OCI-M1 (cell line): ENCODE data around the gene SPPL2A.
"Not testable (repeated sequence)": the region's sequence is repeated elsewhere in the genome, so short reads cannot be mapped to it uniquely, and the experiment has no call there.

ENCODE experiments used
- DNase-seq: peaks from one replicate; lab custom pipeline; 2025; lab: John Stamatoyannopoulos, UW

The SPPL2A gene, protein sequence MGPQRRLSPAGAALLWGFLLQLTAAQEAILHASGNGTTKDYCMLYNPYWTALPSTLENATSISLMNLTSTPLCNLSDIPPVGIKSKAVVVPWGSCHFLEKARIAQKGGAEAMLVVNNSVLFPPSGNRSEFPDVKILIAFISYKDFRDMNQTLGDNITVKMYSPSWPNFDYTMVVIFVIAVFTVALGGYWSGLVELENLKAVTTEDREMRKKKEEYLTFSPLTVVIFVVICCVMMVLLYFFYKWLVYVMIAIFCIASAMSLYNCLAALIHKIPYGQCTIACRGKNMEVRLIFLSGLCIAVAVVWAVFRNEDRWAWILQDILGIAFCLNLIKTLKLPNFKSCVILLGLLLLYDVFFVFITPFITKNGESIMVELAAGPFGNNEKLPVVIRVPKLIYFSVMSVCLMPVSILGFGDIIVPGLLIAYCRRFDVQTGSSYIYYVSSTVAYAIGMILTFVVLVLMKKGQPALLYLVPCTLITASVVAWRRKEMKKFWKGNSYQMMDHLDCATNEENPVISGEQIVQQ

DNA sequence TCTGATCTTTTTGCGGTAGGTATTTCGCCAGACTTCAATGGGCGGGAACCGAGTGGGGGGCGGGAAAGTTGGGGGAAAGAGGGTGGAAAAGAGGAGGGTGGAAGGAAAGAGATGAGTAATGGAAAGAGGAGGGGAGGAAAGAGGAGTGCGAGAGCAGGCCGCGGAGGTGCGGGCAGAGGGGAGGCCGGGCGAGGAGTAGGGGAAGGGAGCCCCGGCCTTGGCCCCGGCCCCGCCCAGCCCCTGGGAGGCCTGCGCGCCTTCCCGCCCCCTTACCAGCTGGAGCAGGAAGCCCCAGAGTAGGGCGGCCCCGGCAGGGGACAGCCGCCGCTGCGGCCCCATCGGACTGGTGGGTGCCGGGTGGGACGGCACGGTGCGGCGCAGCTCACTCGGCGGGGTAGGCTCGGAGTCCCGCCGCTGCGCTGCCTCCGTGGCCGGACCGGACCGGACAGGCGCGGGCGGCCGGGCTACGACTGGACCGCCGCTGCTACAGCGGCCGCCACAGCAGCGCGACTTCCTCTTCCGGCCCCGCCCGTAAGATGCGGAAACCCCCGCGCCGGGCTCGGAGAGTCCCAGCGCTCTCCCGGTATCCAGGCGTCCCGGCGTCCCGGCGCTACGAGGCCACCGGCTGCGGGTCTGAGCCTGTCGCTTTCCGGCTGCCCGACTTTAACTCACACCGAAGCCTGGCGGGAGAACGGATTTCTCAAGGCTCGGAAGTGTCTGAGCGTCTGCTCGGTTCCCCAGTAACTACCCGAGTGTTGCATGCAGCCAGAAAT, at the start of gene SPPL2A:
Gene SPPL2A, minus strand, starts transcription at position 512 of the 773 bp plus-strand sequence. Its CDS starts 173 bp downstream, at position 339.
- peak; percentile 90 for DNase-seq

DNA sequence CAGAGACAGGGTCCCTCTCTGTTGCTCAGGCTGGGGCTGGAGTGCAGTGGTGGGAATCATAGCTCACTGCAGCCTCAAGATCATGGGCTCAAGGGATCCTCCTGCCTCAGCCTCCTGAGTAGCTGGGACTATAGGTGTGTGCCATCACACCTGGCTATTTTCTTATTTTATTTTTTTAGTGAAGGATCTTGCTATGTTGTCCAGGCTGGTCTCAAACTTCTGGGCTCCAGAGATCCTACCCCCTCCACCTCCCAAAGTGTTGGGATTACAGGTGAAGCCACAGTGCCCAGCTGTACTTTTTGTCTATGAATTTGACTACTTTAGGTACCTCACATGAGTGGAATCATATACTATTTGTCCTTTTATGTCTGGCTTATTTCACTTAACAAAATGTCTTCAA, 49.1 kb upstream of the SPPL2A start:
- no peak for DNase-seq

DNA sequence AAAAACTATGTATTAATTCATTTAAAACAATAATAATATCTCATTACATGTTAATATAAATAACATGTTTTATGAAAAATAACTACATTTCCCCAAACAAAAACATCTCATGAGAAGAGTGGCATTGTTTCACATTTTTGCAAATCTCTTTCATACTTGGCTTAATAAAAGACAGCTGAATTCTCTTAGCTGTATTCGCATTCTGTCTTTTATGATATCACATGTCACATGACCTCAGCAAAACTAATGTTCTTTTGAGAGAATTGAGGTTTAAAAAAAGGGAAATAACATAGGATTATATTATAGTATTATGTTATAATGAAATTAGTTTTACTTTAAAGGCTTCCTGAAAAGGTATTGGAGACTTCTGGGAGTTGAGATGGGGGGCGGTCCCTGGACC, 48.4 kb upstream of the SPPL2A start:
- peak; percentile 29 for DNase-seq

DNA sequence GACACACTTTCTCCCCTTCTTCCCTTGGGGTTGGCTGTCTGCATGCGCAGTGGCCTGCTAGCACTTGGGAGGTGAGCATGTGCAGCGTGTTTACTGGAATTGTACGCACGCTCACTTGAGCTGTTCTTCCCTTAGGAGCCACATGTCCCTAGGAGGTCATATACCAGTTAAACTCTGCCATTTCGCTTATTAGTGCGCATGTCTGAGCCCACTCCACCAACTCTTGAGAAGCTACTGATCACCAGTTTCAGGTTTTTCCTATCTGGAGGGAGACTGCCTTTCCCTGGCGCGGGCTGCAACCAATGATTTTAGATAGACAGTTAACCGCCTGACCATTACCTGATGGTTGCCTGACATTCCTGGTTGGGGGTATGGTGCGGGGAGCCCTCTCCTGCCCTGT, 47.6 kb upstream of the SPPL2A start:
- DNase-seq: no peak

DNA sequence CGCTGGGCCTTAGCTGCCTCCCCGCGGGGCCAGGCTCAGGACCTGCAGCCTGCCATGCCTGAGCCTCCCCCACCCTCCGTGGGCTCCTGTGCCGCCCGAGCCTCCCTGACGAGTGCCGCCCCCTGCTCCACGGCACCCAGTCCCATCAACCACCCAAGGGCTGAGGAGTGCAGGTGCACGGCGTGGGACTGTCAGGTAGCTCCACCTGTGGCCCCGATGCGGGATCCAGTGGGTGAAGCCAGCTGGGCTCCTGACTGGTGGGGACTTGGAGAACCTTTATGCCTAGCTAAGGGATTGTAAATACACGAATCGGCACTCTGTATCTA, 46.6 kb upstream of the SPPL2A start:
- not testable (repeated sequence) for DNase-seq

DNA sequence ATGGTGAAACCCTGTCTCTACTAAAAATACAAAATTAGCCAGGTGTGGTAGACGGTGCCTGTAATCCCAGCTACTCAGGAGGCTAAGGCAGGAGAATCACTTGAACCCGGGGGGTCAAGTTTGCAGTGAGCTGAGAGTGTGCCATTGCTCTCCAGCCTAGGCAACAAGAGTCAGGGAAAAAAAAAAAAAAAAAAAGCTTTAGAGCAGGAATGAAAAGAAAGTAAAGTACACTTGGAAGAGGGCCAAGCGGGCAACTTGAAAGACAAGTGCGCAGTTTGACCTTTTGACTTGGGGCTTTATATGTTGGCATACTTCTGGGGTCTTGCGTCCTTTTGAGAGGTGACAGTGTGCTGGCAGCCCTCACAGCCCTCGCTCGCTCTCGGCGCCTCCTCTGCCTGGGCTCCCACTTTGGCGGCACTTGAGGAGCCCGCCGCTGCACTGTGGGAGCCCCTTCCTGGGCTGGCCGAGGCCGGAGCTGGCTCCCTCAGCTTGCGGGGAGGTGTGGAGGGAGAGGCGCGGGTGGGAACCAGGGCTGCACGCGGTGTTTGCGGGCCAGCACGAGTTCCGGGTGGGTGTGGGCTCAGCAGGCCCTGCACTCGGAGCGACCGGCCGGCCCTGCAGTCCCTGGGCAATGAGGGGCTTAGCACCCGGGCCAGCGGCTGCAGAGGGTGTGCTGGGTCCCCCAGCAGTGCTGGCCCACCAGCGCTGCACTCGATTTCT, 46.1 kb upstream of the SPPL2A start:
- not testable (repeated sequence) for DNase-seq

DNA sequence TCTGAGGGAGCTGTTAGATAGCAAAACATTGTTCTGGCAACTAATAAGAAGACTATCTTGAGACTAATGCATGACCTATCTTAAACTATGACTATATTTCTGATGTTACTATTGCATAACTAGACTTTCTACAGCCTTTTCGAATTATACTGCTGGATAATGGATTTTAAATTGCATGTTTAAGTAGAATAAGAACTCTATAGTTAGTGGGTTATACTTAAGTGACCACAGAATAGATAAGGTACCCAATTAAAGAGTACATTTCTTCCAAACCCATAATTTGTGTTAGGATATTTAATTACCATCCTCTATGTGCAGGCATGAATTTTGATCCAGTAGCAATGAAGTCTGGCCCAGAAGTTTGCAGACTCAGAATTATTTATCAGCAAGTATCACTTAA, 44.6 kb upstream of the SPPL2A start:
- DNase-seq: no peak

DNA sequence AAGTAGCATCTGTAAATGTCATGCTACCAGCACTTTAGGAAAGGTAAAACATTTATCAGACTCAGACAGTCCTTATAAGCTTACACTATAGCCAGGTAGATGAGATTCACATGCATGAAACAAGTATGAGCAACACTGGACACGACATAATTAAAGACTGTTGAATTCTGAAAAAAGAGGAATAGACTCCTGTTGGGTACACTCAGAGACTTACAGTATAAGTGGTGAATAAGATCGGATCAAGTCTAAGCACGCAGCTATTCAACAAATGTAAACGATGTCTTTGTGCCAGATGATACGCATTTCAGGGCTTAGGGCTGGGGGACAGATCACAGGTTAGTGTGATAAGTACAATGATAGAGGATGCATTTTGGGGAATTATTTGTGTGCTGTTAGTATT, 43.2 kb upstream of the SPPL2A start:
- DNase-seq: no peak

DNA sequence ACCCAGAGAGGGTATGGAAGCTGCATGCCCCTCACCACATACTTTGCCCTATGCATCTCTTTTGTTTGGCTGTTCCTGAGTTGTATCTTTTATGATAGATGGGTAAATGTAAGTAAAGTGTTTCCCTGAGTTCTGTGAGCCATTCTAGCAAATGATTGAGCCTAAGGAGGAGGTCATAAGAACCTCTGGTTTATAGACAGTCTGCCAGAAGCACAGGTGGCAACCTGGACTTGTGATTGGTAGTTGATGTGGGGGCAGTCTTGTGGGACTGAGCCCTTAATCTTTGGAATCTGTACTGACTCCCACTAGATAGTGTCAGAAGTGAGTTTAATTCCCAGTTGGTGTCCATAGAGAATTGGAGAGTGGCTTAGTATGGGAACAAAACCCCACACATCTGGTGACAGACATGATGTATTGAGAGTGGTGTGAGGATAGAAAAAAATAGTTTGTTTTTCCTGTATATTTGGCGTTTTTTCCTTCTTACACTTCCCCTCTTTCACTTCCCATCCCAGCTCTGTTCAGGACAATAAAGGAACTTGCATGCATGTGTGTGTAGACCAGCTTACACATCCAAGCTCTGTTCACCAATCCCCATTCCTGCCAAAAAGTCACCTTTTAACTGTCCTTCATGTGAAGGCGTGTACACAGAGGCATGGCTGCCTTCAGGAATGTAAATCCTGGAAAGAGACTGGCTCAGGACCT, 38.1 kb upstream of the SPPL2A start:
- no peak for DNase-seq

DNA sequence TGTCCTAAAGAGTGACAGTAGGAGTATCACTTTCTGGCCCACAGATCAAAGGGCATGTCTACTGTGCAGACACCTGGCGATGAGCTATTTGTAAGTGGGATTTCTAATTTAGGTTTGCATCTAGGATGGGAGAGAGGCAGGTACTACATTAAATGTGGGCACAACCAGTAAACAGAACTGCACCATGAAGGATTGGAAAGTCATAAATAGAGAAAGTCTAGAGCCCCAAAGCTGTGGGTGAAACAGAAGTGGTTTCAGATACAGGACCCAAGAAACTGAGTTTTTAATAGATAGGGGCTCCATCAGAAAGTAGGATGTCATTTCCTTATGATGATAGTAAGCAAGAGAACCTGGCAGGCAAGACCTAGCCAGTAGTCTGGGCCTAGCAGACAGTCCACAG, 35.2 kb upstream of the SPPL2A start:
- no peak for DNase-seq

DNA sequence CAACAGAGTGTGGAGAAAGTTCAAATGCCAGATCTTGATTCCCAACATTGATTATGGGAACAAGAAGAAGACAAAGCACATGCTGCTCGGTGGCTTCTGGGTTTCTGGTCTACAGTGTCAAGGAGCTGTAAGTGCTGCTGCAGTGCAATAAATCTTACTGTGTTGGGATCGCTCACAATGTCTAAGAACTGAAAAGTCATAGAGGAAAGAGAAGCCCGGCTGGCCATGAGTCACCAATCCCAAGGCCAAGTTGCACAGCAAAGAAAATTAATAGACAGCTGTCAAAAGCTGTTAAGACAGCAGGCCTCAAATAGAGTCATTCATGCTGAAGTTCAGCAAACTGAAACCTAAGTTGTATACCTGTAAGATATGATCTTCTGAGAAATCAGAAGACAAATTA, 33.2 kb upstream of the SPPL2A start:
- peak; percentile 21 for DNase-seq

DNA sequence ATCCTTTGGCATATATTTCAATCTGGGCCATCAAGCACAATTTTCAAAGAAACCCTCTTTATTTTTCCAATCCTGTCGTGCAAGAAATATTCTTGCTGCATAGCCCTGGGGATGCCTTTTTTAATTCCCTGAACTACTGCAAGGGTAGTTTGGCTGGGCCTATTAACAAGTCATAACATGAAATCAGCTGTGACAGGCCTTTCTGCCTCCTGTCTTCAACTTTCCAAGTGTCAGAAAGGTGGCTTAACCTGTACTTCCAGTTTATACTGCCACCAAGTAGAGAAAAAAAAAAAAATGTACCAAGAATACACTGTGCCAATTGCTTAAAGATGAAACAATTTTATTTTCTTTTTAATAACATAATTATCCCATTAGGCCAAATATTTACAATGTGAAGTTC, 32.4 kb upstream of the SPPL2A start:
- no peak for DNase-seq

DNA sequence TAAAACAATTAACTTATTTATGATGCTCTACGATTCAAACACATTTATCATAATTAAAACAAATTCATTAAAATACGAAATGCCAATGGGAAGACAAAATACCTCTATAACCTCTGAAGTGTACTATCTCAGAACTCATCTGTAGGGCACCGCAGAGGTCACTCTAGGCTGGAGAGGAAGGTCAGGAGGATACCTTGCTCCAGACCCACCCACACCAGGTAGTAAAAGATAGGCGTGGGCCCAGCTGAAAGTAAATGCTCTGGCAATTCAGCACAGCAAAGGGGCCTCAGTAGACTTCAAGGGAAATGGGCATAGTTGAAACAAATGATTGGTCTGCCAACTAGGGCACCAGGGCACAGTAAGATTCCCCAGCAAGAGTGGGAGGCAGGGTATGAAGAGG, 26.0 kb upstream of the SPPL2A start:
- DNase-seq: no peak

DNA sequence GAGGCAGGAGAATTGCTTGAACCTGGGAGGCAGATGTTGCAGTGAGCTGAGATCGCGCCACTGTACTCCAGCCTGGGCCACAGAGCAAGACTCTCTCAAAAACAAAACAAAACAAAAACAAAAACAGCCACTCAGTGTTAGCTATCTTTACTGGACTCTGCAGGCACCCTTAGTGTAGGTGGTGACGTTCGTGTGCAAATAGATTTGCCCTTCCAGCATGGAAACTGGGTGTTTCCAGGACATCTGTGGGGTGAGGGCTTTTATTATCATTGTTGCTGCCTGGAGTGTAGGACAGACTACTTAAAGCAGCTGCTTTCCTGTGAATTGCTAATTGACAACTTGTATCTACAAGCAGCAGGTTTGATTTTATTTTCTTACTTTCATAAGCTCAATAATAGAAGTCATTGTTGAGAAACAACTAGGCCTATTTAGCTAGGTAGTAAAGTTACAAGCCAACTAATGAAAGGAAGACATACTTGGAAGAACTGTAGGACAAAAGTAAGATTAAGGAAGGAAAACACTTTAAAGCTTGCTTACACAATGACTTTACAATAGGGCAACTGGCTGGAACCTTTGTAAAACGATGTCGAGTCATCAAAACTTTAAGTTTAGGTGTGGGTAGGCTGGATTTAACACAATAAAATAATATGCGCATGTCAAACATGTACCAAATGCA, 25.4 kb upstream of the SPPL2A start:
- no peak for DNase-seq

DNA sequence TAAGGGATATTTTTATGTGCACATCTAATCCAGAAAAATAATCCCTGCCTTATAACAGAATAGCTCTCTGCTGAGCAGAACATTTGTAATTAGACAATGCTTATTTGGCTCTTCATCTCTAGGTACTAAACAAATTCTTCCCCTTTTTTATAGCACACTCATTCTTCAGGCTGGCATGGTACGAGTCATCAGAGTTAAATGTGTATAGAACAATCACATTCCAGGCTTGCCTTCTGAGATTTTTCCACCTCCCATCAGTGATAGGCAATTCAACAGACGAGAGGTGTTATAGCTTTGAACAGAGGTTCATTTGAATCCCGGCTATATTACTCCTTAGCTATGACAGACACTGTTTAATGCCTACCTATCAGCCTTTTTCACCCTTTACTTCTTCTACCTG, 21.4 kb upstream of the SPPL2A start:
- no peak for DNase-seq

DNA sequence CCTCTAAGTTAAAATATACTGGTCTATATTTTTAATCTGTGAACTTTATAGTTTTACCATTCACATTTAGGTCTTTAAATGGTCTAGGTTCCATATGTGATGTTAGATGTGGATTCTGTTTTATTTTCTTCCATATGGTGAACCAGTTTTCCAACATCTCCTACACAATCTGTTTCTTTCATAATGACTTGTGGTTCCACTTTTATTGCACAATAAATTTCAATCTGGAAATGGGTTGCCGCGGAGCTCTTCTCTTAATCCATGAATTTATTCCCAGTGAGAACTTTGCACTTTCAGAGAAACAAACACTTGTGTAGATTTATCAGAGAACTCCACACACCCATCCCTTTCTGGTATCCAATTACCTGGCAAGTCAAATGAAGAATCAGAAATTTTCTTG, 20.9 kb upstream of the SPPL2A start:
- DNase-seq: no peak

DNA sequence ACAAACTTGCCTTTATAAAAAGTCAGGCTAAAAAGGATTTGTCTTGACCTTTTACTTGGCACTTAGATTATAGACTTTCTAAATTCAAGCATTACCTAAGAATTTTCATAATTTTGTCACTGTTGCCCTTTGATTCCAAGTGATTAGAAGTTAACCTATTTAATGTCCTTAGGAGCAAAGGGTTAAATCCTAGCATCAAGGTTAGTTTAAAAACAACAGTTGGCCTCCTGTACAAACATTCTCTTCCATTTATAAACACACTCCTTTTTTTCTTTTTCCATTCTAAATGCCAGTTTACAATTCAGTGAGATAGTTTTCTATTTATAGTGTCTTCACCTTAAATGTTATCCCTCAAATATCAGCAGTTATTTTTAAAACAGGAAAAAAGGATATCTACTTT, 18.4 kb upstream of the SPPL2A start:
- DNase-seq: no peak

DNA sequence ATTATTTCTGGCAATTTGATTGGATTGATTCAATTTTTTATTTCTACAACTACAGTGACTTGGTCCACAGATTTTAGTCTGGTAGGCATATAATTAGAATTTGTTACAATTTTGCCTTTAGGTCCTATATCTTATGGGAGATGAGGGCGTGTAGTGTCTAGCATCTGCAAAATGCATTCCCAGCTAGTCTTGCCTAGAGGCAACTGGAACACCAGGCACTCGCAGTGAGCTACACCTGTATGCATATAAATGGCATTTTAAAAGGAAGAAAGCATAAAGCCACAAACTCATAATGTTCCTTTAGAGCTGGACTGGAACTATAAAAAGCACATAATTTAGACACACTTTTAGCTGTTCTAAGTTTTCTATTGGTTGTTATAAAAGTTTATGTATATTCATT, 17.9 kb upstream of the SPPL2A start:
- DNase-seq: no peak

DNA sequence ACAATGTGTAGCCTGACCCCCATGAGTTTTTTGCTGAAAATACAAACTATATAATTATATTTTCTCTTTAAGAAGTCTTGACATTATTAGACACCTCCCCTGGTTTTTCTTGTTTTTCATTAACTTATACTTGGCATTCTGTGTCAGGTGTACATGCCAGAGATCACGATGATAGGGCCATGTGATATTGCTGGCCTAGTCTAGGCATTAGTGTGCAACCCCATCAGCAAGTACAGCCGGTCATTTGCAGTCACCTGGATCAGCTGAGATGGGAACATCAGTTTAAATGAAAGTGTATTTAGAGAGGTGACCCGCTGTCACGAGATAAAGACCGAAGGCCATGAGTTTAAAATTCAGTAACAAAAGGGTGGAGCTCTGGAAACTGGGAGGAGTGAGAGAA, 12.6 kb upstream of the SPPL2A start:
- DNase-seq: no peak

DNA sequence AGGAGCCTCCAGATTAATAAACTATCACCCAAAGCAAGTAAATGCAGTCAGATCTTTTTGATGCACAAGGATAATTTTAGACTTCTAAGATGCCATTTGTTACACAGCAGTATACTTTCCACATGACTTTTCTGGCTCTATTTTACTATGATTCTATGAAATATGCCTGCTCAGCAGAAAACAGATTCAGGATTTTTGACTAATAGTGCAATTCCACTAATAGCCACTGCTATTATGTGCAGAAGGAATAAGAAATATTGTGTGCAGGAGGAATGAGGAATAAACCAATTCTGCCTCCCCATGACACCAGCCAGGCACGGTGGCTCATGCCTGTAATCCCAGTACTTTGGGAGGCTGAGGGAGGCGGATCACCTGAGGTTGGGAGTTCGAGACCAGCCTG, 11.5 kb upstream of the SPPL2A start:
- no peak for DNase-seq

DNA sequence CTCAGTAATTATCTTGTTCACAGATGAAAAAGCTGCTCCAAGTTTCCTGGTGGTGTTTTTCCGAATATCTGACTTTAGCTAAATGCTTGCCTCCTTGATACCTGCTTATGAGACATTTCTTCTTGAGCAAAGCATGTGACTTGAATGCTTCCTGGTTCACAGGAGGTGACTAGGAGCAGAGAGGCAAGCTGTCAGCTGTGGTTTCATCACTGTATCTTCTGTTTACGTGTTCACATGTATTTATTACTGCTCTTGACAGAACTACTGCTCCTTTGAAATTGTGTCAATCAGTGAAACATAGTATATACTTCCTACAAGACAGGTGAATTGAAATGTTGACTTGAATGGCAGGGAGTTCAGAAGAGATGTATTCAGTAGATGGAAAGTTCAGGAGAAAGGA, 8.9 kb upstream of the SPPL2A start:
- peak; percentile 48 for DNase-seq

DNA sequence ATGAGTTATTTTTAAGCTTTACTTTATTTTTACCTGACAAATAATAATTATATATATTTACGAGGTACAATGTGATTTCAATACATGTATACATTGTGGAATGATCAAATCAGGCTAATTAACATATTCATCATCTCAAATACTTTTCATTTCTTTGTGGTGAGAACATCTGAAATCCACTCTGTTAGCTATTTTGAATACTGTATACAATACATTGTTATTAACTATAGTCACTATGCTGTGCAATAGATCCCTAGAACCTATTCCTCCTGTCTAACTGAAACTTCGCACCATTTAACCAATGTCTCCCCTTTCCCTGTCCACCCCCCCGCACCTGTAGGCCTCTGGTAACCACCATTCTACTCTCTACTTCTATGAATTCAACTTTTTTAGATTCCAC, 7.9 kb upstream of the SPPL2A start:
- no peak for DNase-seq
